Measurements from ENCODE around the gene BTBD9.

Gene BTBD9

DNA sequence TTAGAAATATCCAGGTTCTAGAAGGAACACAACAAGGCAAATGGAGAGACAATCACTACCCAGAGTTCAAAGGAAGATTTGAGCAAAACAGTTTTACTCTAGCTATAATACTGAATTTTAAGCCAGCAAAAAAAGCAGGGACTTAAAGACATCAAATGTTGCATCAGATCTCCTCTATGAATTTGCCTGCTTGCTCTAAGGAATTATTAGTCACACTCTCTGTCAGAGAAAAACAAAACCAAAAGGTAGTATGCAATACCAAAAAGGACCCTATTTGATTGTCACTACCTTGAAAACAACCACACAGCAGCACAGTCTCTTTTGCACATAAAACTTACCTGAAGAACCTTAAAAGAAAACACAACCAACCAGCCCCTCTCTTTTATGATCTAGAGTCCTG is 46.3 kb downstream of the BTBD9 start:
- DNase-seq, result no peak

DNA sequence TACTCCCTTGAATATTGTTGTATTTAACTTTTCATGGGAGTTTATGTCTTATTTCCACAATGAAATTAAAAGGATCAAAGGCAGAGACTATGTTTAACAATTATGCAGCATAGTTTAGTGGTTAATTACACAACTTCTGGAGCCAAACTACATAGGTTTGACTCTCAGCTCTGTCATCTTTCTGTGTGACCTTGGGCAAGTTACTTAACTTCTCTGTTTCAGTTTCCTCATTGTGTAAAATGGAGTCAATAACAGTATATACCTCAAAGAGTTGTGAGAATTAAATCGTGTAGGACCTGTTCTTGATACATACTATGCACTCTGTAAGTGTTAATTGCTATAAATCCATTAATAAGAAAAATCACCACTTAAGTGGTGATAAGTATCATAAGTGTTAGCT is 48.3 kb downstream of the BTBD9 start:
- DNase-seq, result no peak

GRCh38 chr6:38589367-38589720 is 50.4 kb downstream of the BTBD9 start:
- DNase-seq, result no peak

DNA sequence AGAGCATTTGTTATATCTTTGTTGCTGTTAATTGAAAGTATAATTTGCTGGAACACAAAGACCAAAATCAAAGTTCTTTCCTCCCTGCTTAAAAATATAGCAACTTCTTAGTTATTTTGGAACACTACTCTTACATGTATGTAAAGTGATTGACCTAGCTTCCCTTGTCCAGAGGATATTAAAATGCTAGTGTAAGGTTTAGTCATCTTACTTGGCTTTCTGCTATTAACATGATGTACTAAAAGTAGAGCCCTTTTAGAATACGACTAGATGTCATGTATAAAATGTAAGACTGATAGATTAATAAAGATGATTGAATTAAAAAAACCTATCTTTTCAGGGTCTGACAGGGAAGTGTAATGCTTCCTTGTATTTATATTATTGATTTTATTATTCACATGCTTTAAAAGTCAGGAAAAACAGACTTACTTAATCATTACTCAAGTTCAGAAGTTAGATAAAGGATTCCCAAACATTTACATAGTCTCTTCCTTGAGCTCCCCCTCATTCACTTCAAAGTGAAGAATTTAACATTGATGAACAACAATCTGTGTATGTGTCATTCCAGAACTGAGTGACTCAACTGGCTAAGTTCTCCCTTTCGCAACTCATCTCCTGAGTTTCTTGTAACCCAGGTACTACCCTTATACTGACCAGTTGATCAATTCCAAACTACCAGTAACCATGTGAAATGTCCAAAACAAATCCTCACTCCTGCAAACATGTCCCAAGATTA is 50.9 kb downstream of the BTBD9 start:
- DNase-seq, result no peak

DNA sequence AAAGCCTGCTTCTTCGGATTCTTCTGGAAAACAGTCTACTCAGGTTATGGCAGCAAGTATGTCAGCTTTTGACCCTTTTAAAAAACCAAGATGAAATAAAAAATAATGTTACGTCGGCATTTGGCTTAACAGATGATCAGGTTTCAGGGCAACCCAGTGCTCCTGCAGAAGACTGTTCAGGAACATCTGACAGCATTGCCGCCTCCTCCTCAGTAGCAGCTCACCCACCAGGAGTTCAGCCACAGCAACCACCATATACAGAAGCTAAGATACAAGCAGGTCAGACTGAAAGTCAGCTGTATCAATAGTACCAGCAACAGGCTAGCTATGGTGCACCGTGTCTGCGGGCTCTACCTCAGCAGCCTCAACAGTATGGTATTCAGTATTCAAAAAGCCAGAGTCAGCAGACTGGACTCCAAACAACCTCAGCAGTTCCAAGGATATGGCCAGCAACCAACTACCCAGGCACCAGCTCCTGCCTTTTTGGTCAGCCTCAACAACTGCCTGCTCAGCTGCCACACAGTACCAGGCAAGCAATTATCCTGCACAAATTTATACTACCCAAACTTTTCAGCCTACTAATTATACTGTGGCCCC is 51.9 kb downstream of the BTBD9 start:
- no peak for DNase-seq

DNA sequence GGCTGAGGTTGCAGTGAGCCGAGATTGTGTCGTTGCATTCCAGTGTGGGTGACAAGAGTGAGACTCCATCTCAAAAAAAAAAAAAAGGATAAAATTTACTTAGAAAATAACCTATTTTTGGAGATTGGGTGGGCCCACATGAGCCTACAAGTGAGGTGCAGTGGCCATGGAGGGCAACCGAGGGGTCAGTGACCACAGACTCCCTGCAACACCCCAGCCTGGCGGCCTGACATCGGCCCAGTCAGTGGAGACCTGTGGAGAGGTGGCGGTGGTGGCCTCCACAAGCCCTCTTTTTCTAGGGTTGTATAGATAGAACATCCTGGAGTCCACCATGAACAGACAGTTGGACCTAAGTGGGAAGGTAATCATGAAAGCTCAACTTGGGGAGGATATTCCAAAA is 52.7 kb downstream of the BTBD9 start:
- DNase-seq, result no peak

GRCh38 chr6:38584731-38585130 is 55.0 kb downstream of the BTBD9 start:
- no peak for DNase-seq

GRCh38 chr6:38583523-38583922 is 56.2 kb downstream of the BTBD9 start:
- no peak for DNase-seq

- no peak for DNase-seq
Observed at GRCh38 chr6:38580030-38580429, 59.7 kb downstream of the BTBD9 start.

DNA sequence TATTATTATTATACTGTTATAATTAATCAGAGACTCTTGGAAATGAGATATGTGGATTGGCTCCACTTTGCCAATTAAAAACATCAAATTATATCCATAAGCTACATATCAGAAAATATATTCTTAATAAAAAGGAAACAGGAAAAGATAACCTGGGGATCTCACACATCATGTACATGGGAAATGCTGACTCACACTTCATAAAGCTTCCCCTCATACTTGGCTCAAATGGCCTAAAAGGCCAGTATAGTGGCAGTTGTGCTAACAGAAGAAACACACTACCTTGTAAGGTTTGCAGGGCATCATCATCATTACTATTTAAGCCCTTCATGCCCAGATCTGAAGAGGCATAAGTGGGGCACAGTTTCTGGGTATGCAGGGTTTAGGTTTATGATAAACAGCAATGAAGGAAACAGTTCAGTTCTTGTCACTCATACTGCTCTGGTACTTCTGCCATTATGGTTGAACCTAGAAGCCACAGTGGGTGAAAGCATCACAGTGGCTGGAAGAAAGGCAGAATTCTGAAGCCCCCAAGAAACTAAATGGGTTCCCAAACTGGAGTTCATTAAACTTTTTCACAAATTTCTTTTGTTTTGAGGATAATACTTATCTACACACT is 60.6 kb downstream of the BTBD9 start:
- DNase-seq, result no peak

DNA sequence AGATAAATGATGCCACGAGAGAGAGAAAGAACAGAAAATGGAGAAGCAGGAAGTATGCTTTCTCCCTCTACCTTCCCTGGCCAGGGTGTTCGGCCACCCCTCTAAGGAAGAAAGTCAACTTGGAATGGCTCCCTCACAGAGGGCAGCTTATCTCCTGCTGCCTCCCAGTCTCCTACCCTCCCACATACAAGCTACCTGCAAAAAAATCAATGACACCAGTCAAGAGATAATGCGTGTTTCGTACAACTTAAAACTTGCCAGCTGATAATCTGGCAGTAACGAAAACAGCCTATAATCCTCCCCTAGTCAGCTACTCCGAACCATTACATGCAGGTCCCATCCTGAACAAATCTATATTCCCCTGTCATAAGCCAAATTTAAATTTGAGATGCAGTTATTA is 61.7 kb downstream of the BTBD9 start:
- no peak for DNase-seq

GRCh38 chr6:38577492-38577891 is 62.2 kb downstream of the BTBD9 start:
- no peak for DNase-seq

DNA sequence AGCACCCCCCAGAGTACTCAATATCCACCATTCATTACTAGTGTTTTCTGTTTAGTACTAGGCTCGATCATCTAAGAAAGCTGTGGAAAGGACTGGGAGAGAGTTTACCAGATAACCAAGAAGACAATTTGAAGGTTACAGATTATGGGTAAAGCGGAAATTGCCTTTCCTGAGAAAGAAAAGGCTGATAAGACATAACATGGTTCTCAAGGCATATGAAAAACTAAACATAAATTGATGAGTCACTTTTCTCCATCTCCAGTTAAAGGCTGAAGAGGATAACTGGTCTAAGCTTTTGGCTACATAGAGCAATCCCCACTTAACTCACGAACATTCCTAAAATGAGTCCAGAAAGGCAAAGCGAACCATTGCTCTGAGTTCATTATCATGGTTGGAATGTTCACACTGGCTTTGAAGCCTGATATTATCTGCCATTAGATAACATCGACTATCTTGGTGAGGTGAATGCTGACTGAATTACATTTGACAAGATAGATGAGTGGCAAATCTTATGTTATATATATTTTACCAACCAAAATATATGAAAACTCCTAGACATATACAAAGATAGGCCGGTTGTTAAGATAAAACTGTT is 65.8 kb downstream of the BTBD9 start:
- no peak for DNase-seq

DNA sequence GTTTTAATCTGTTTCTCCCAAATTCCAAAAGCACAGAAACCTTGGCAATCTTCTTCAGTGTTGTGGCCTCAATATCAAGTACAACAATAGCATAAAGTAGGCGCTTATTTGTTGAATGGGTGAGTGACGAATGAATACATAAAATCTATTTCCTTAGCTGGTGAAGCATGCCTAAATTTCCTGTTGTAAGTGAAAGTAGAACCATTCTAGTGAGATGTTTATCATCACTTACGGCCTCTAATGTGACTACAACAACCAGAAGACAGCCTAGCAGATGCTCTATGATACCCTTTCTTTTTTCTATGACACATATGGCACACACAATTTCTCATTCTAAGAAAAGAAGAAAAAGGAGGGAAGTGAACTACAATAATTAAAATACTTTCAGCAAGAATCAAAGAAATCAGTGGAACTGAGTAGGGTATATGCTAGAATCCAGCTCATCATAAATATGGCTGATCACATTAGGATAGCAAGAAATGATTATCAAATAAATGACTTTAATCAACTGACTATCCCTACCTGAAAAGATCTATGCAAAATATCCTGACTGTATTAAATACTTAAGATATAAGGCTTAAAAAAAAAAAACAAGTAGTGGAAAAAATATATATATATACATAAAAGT is 67.4 kb downstream of the BTBD9 start:
- DNase-seq, result no peak

- no peak for DNase-seq
Observed at GRCh38 chr6:38571721-38572120, 68.0 kb downstream of the BTBD9 start.

DNA sequence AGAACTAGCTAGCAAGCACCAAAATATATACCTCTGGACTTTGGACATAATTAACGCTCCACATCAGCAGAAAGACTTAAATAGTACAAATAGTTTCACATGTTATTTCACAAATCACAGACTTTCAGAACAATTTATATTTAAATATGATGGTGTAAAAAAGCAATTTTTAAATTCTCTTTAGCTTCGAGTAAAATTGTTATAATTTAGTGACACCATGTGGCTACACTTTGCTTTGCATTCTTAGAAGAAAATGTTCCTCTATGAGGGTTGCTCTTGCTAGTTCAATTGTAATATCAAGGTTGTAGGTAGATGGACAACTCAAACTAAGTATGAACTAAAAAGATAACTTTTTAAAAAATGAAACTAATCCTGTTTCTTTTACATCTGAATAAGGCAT is 69.0 kb downstream of the BTBD9 start:
- no peak for DNase-seq

DNA sequence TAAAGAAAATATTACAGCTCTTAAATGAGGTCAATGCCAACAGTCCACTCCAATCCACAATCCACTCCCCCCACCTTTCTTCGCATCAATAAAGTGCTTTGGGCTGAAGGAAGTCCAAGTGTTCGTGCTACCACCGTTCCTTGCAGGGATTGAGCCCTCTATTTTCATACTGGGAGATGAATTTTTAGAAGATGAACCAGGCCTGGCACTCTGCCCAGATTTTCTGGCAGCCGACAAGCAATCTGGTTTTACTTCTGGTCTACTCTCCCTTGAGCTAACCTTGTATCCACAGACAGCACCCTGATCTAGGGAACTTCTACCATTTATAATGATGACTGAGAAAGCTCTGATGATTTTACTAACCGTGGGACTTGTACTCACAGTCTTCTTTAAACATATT is 72.3 kb downstream of the BTBD9 start:
- no peak for DNase-seq

- DNase-seq, result no peak
Observed at GRCh38 chr6:38566295-38567030, 73.3 kb downstream of the BTBD9 start.

DNA sequence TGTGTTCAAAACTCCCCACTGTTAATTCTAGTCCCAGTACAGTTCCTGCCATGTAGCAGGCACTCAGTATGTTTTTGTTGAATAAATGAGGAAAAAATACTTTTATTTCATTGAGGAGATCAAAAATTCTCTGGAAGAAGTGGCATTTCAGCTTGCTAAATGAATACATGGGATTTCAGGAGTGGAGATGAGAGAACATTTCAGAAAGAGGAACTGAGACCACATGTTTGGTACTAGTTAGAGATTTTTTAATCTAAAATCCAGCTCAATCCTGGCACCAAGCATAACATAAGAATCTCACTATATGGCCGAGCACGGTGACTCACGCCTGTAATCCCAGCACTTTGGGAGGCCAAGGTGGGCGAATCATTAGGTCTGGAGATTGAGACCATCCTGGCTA is 75.4 kb downstream of the BTBD9 start:
- no peak for DNase-seq

GRCh38 chr6:38555606-38556005 is 84.1 kb downstream of the BTBD9 start:
- no peak for DNase-seq

DNA sequence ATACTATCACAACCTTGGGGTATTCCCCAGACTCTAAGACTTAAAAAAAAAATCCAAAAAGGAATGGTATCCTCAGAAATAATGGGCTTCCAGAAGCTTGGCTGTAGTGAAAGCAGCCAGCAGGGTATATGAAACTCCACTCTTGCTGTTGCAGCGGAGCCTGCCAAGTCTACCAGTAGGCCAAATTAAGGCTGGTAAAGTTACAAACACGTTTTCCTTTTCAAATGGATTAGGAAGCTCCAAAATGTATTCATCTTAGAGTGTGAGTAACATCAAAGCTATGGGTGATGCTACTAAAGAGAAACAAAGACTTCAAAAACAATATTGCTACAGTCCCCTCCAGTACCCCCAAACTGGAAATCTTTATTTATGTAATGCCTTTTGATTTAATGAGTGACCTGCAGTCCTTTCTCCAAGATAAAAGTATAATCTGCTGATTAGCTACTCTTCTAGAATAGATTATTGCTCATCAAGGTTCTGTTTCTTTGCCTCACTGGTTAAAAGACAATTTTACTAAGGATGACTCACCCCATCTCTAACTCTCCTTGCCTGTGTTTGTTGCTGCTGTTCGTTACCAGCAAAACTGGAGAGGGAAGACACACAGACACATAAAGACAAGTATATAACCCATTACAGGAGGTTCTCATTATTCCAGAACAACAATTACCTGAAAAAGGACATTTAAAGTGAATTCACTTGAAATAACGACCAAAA is 84.9 kb downstream of the BTBD9 start:
- DNase-seq, result no peak

- DNase-seq, result no peak
Observed at GRCh38 chr6:38554014-38554413, 85.7 kb downstream of the BTBD9 start.
